ENCODE data around the gene SHLD2. TPM values are rescaled to one million over a fixed set of nuclear protein-coding genes. Genes with fewer than 3 reads are reported as not detected.
A peak's percentile ranks its signal among the peaks of the same experiment; 100 is the strongest.
"Not testable (repeated sequence)": the region's sequence is repeated elsewhere in the genome, so short reads cannot be mapped to it uniquely, and the experiment has no call there.

The SHLD2 gene
- total RNA-seq, 1 donor: 45.7 TPM

- not testable (repeated sequence) for H3K4me3 ChIP-seq (ENCODE audit: low read depth, low read length)
- DNase-seq (ENCODE audit: low read depth): peak; percentile 2
These were observed 67.8 kb downstream of the SHLD2 start for GRCh38 chr10:87162703-87163293.

- not testable (repeated sequence) for H3K4me3 ChIP-seq (ENCODE audit: low read depth, low read length); DNase-seq (ENCODE audit: low read depth)
These were observed 68.4 kb downstream of the SHLD2 start for GRCh38 chr10:87163414-87163813.

GRCh38 chr10:87169857-87170256, 74.9 kb downstream of the SHLD2 start:
- not testable (repeated sequence) for DNase-seq (ENCODE audit: low read depth); H3K4me3 ChIP-seq (ENCODE audit: low read depth, low read length)

- not testable (repeated sequence) for DNase-seq (ENCODE audit: low read depth); H3K4me3 ChIP-seq (ENCODE audit: low read depth, low read length)
These were observed 75.7 kb downstream of the SHLD2 start for GRCh38 chr10:87170705-87171104.

GRCh38 chr10:87171670-87172069, 76.7 kb downstream of the SHLD2 start:
- not testable (repeated sequence) for H3K4me3 ChIP-seq (ENCODE audit: low read depth, low read length); DNase-seq (ENCODE audit: low read depth)

GRCh38 chr10:87172178-87172577, 77.2 kb downstream of the SHLD2 start:
- DNase-seq (ENCODE audit: low read depth); H3K4me3 ChIP-seq (ENCODE audit: low read depth, low read length): not testable (repeated sequence)

- not testable (repeated sequence) for DNase-seq (ENCODE audit: low read depth); H3K4me3 ChIP-seq (ENCODE audit: low read depth, low read length)
These were observed 82.6 kb downstream of the SHLD2 start for GRCh38 chr10:87177587-87177986.

GRCh38 chr10:87184421-87184820, 89.4 kb downstream of the SHLD2 start:
- not testable (repeated sequence) for DNase-seq (ENCODE audit: low read depth); H3K4me3 ChIP-seq (ENCODE audit: low read depth, low read length)

- DNase-seq (ENCODE audit: low read depth); H3K4me3 ChIP-seq (ENCODE audit: low read depth, low read length): not testable (repeated sequence)
These were observed 91.0 kb downstream of the SHLD2 start for GRCh38 chr10:87186016-87186415.

GRCh38 chr10:87187573-87187972, 92.6 kb downstream of the SHLD2 start:
- DNase-seq (ENCODE audit: low read depth); H3K4me3 ChIP-seq (ENCODE audit: low read depth, low read length): not testable (repeated sequence)

- not testable (repeated sequence) for DNase-seq (ENCODE audit: low read depth); H3K4me3 ChIP-seq (ENCODE audit: low read depth, low read length)
These were observed 96.8 kb downstream of the SHLD2 start for GRCh38 chr10:87191841-87192240.

GRCh38 chr10:87200924-87201323, 105.9 kb downstream of the SHLD2 start:
- DNase-seq (ENCODE audit: low read depth): peak; percentile 90
- peak overlapping the region; percentile 48 for H3K4me3 ChIP-seq (ENCODE audit: low read depth, low read length)

- H3K4me3 ChIP-seq (ENCODE audit: low read depth, low read length): not testable (repeated sequence)
- peak; percentile 15 for DNase-seq (ENCODE audit: low read depth)
These were observed 109.8 kb downstream of the SHLD2 start for GRCh38 chr10:87204801-87205200.

GRCh38 chr10:87206922-87207321, 111.9 kb downstream of the SHLD2 start:
- DNase-seq (ENCODE audit: low read depth): peak; percentile 5
- H3K4me3 ChIP-seq (ENCODE audit: low read depth, low read length): not testable (repeated sequence)

- not testable (repeated sequence) for DNase-seq (ENCODE audit: low read depth)
These were observed 115.3 kb downstream of the SHLD2 start for GRCh38 chr10:87210309-87210708.

GRCh38 chr10:87211848-87212247, 116.8 kb downstream of the SHLD2 start:
- H3K4me3 ChIP-seq (ENCODE audit: low read depth, low read length): not testable (repeated sequence)
- DNase-seq (ENCODE audit: low read depth): peak; percentile 65

More at GRCh38 chr10:87210309-87210708, 115.3 kb downstream of the SHLD2 start:
- not testable (repeated sequence) for H3K4me3 ChIP-seq (ENCODE audit: low read depth, low read length)

- H3K4me3 ChIP-seq (ENCODE audit: low read depth, low read length); DNase-seq (ENCODE audit: low read depth): not testable (repeated sequence)
These were observed 118.3 kb downstream of the SHLD2 start for GRCh38 chr10:87213150-87213765.

- DNase-seq (ENCODE audit: low read depth); H3K4me3 ChIP-seq (ENCODE audit: low read depth, low read length): not testable (repeated sequence)
These were observed 118.8 kb downstream of the SHLD2 start for GRCh38 chr10:87213806-87214205.

GRCh38 chr10:87216120-87216519, 121.1 kb downstream of the SHLD2 start:
- DNase-seq (ENCODE audit: low read depth); H3K4me3 ChIP-seq (ENCODE audit: low read depth, low read length): not testable (repeated sequence)

GRCh38 chr10:87219370-87219769, 124.4 kb downstream of the SHLD2 start:
- H3K4me3 ChIP-seq (ENCODE audit: low read depth, low read length); DNase-seq (ENCODE audit: low read depth): not testable (repeated sequence)

All from fibroblast of the aortic adventitia (primary cell).